22Rv1 (cell line): ENCODE results near the gene NT5DC3.

Source experiments
- CTCF ChIP-seq: fragments of 450-650 bp; IDR thresholded peaks from 2 replicates; pipeline ENCODE4 v1.5.1; 2017; ENCODE audit warnings: mild to moderate bottlenecking
- ZFX ChIP-seq: fragments of 450-650 bp; IDR thresholded peaks from 2 replicates; pipeline ENCODE4 v1.6.1; 2017; ENCODE audit warnings: antibody characterized with exemption, borderline replicate concordance

DNA sequence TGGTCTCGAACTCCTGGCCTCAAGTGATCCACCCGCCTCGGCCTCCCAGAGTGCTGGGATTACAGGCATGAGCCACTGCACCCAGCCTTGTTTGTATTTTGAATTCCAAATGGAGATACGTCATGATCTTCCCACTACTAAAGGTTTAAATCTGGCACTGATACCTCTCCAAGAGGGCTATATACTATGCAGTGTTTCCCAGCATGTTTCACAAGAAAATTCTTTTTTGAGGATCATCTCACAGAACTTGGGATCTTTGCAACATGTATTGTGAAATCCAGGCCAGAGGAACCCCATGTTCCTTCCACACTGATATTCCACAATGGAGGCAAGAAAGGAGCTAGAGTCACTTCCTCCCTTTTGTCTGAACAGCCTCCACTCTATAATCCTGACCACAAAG is 112.7 kb downstream of the NT5DC3 start:
- TF ChIP-seq CTCF = no peak
- TF ChIP-seq ZFX = no peak
